Forelimb muscle (tissue), 1 donor: ENCODE measurements around the gene VGF. TPM values are rescaled to one million over a fixed set of nuclear protein-coding genes. Genes with fewer than 3 reads are reported as not detected.

Experiments
- DNase-seq: peaks from one replicate; pipeline ENCODE4 v3.0.0-alpha.2; 2013; ENCODE audit warnings: low read depth
- polyA plus RNA-seq: library from polyadenylated mRNA; unstranded; fragments of 120-200 nt; gene quantifications from one replicate; pipeline ENCODE4 v1.2.1, GENCODE V29; 2013; ENCODE audit not compliant: insufficient read length

The VGF gene
- polyA plus RNA-seq, 1 donor, result not detected

DNA sequence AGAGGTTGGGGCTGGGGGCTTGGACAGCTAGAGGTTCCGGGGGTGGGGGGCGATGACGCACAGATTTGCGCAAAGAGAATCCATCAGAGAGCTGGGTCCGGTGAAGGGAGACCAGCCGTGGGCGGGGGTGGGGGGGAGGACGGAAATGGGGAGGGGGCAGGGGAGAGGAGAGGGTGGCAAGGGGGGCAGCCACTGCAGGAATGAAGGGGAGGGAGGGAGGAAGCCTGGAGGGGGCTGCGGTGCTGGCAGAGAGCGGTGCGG is 1.2 kb upstream of the VGF start:
- DNase-seq, result no peak

DNA sequence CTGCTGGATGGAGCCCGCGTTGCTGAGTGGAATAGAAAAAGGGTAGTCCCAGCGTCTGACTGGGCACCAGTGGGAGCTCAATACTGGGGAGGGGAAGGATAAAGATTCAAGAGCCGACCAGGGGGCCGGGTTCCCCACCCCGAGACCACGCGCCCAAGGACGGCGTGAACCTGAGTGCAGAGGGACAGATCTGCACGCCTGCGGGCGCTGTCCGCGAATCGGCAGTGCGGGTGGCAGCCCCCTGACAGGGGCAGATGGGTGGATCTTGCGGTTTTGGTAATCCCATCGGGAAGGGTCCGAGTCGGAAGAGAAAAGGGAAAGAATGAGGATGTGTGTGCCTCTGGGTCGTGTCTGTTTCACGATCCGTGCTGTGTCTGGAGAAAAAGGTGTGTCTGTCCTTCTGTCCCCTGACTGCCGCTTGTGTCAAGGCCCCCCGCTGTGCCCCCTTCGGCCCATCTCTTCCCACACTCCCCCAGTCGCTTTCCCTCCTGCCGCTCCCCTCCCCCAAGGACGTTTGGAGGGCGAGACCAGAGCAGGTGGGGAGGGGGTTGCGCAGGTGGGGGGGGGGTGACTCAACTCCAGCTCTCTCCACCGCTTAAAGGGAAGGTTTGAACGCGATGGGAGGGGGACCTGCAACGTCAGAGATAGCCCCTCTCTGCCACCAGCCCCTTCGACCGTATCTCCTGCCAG is 734 bp upstream of the VGF start:
- no peak for DNase-seq

DNA sequence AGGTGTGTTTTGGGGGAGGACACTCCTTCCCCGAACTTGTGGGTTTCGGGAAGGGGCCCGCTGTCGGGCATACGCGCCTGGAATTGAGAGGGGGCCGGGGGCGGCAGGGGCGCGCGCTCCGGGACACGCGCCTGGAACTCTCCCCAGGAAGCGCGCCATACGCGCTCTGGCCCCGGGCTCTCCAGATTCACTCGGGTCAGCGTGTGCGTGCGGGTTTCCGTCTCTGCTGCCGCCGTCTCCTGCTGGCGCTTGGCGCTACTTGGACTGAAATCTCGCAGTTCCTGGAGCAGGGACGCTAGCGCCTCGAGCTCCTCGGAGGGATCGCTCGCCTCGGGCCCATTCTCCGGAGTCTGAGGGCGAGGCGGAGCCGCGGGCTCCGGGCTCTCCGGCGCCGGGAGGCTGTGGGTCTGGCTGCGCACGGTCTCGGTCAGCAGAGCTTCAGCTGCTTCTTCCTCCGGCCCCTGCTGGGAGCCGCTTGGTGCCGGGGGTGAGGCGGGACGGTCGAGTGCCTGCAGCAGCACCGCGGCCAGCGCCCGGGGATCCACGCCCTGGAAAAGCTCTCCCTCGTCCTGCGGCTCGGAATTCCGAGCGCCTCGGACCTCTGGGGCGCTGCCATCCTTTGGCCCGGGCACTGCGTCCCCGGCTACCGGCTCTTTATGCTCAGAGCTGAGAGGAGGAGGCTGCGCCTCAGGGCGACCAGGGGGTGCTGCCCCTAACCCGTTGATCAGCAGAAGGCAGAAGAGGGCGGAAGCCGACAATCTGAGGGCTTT is 1.1 kb downstream of the VGF start:
- DNase-seq, result no peak

DNA sequence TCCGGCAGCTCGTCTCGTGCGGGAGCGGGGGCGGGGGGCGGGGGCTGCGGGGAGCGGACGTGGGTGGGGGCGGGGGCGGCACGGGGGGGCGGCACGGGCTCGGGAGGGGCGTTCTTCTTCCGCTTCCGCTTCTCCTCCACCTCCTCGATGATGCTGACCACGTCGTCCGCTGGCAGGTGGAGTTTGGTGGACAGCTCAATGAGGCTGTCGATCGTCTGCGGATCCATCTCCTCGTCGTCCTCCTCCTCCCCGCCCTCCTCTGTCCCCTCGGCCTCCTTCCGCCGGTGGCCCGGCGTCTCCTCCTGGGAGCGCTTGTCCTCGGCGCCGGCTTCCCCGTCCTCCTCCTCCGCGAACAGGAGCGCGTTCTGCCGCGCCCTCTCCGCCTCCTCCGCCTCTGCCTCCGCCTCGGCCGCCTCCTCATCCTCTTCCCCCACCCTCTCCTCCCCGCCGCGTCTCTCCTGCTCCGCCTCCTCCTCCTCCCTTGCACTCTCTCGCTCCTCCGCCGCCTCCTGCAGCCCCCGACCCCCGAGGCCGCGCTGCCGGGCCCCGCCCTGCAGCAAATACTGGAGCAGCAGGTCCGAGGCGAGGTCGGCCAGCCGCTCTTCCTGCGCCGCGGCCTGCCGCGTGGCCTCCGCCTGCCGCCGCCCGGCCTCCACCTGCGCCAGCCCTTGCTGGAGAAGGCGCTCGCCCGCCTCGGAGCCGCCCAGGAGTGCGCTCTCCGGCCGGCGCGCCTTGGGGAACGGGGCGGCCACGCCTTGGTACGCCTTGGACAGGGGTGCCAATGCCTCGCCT is 1.9 kb downstream of the VGF start:
- DNase-seq, result no peak

DNA sequence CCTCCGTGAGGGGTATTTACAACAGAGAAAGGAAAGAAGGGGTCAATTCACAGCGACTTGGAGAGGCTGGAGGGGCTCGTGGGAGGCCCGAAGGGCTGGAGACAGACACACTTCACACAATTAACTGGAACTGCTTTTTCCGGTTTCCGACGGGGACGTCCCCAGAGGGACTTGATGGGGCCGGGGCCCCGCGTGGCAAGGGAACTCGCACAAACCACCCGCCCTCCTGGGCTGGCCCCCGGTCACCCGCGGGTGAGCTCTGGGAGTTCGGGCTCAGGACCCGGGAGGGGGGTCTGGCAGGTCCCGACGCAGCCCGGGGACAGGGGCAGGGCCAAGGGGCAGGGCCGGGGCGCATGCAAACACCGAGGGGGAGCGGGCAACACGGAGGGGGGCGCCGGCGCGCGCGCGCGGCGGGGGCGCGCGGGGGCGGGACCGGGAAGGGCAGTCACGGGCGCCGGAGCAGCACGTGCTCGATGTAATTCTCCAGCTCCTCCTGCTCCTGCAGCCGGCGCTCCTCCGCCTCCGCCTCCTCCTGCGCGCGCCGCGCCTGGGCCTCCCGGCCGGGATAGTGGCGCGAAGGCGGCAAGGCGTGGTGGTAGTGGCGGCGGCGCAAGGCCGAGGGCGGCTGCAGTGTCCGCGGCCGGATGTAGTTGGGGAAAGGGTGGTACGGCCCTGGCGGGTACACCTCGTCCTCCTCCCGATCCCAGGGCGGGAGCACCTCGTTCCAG is 2.7 kb downstream of the VGF start:
- no peak for DNase-seq

DNA sequence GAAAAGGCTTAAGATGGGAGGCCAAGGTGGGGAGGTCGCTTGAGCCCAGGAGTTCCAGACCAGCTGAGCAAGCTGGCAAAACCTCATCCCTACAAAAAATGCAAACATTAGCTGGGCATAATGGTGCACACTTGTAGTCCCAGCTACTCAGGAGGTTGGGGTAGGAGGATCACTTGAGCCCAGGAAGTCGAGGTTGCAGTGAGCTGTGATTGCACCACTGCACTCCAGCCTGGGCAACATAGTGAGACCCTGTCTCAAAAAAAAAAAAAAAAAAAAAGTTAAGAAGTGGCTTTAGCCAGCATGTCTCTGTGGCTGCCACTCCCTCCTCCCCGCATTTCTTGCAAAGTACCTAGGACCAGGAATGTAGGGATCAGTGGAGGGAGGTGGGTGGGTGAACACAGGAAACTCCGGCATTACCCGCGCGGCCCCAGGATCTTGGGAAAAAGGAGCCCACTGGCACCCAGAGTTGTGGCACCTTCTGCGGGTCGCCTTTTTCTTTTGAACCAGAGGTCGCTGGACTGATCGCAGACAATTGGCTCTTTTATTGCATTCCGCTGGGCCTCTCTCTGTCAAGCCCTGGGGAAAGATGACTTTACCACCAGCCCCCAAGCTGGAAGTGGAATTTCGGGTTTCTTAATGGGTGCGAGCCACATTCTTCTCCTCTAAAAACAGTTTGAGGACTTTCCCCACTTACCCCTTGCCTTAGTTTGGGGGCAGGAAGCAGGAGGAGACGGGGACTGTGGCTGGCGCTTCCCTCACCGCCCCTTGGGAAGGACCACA is 3.5 kb downstream of the VGF start:
- no peak for DNase-seq

DNA sequence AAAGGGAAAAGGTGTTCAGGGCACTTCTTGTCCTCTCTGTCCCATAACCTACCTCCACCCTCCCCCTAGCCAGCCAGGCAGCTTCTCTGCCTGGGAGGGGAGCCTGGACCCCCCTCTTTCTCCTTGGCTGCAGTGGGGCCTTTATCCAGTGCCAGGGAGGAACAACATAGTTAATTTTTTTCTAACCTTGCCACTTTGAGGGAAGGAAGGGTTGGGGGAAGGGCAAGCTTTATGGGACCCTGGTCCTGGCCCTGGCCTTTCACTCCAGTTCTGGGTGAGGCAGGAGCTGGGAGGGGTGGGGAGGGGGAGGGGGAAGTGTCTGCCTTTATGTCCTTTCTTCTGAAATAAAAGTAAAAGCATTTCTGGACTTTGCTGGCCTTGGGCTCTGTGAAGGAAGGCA is 4.5 kb downstream of the VGF start:
- DNase-seq, result no peak

DNA sequence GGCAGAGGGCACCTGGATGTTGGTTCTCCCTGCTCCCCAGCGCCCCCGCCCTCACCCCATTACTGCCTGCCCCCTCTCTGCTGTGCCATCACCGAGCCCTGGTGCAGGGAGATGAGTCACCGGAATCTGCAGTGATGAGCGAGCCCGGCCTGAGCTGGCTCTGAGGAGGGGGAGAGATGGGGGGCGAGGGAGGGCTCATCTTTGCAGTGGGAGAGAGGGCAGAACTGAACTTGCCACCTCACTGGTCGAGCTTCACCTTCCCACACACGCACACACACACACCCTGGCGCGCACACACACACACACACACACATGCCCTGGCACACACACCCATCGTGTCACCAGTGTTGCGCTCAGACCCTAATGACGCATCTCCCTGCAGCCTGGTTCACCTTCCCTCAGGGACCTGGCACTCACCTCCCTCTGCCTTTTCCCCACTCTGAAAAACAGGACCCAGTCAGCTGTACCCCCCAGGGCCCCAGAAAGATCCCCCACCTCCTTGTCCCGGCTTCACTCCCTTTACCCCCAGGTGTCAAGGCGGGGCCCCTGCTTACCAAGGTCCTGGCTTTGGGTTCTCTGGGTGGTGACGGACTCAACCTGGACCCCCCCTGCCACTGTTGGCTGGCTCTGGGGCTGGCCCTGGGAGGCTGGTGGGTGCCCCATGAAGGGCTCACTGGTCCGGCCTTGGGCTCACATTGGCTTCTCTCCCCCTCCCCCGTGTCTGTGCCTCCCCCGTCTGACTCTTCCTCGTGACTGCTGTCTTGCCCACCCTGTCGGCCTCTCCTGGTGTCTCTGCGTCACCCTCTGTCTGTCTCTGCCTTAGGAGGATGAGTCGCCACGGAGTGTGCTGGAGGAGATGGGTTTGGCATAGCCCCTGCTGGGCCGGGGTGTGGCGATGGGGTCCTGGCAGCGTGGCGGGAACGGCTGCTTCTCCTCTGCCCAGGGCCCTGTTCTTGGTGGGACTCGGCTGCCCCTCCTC is 5.4 kb downstream of the VGF start:
- no peak for DNase-seq

DNA sequence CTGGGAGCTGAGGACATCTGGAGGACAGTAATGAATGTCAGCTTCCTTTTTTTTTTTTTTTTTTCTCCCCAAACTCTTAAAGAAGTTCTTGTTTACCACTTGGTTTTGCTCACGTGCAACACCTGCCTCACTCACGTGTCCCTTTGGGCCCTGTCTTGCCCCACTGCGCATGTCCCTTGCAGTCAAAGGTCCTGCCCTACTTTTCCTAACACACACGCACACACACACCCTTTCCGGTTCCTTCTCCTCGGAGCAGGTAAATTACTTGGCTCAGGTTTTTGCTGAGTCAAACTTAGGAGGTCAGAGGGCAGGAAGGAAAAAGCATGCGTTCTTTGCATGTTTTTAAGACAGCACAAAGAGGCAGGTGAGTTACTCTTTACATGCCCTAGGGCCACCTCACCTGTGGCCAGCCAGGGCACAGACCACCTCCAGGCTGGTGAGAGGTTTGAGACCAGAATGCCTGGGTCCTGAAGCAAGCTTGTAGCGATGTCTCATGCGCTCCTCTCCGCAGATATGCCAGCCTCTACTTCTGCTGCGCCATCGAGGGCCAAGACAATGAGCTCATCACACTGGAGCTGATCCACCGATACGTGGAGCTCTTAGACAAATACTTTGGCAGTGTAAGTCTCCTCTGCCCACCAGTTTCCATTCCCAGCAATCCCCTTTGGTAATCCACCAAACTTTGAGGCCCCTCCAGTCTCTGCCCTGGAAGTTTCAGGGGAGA is 8.3 kb downstream of the VGF start:
- DNase-seq, result no peak

DNA sequence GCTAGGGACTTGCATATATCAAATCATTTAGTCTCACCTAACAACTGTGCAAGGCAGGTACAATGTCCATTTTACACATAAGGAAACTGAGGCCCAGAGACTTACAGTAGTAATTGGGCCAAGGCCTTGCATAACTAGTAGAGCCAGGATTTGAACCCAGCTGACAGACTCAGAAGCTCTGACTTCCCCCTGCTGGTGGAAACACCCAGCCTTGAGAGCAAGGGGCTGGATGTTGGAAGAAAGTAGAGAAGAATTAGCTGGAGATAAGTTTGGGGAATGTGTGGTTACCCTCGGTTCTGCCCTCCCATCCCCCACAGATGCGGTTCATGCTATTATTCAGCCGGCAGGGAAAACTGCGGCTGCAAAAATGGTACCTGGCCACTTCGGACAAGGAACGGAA is 9.1 kb downstream of the VGF start:
- DNase-seq, result no peak

DNA sequence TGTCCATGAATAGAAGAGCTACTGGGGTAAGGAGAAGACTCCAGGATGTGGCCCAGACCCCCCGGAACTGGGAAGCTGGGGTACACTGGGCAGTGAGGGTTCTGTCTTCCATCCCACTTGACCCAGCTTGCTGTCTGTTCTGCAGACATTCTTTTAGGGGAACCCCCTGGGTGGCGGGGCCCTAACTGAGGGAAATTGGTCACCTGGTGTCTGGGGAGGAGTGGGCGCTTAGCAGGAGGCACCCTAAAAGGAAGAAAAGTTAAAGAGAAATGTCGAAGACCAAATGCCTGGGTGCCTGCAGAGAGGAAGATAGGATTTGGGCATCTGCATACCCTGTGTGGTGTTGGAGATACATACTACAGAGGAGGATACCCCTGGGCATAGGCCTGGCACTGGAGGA is 10.1 kb downstream of the VGF start:
- DNase-seq, result no peak

DNA sequence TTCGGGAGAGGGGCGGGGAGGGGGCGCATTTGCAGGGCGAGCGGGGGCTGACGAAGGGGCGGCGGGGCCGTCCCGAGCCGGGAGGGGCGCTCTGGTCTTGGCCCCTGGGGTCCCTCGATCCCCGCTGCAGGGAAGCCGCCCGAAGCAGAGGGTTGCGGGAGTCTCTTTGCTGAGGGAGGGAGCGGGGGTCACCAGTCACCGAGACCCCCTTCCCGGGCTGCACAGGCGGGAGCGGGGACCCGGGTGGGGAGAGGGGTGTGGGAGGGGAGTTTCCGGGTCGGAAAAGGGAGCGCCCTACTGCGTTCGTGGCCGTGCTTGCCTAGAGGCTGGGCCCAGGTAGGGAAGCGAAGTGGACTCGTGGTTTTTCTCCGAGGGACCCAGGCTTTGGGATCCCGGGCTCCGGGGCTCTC is 10.7 kb downstream of the VGF start:
- no peak for DNase-seq

DNA sequence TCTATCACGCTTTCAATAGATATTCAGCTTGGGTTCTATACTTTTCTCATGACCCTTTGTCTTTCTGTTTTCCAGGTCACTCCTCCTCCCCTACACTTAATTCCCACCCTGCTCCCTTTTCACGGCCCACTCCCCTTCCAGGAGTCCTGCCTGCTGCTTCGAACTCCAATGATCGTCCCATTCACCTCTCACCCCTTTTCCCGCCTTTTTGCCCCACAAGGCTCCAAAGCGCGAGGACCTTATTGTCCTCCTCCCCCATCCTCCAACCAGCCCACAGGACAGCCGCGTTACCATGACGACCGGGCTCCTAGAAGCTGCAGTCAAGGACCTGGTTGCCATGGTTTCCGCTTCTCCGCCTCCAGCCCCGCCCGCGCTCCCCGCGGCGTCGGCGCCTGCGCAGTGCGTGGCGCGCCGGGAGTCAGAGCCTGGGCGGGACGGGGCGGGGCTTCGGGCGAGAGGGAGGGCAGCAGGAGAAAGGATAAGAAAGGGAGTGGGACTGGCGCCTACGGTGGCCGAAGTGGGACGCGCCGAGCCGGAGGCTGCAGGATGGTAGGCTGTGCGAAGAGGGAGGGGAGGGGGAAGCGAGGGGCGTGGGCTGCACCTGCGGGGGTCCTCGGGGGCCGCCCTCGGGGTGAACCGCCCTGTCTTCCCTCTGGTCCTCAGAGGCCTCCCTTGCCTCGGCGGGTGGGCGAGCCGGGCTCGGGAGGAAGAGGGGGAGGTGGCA is 11.2 kb downstream of the VGF start, which contains the start of gene AP1S1:
Gene AP1S1 (plus strand): TSS at position 508 of the 724 bp plus-strand sequence. CDS start 39 bp downstream, at position 547.
- peak; percentile 67 for DNase-seq

DNA sequence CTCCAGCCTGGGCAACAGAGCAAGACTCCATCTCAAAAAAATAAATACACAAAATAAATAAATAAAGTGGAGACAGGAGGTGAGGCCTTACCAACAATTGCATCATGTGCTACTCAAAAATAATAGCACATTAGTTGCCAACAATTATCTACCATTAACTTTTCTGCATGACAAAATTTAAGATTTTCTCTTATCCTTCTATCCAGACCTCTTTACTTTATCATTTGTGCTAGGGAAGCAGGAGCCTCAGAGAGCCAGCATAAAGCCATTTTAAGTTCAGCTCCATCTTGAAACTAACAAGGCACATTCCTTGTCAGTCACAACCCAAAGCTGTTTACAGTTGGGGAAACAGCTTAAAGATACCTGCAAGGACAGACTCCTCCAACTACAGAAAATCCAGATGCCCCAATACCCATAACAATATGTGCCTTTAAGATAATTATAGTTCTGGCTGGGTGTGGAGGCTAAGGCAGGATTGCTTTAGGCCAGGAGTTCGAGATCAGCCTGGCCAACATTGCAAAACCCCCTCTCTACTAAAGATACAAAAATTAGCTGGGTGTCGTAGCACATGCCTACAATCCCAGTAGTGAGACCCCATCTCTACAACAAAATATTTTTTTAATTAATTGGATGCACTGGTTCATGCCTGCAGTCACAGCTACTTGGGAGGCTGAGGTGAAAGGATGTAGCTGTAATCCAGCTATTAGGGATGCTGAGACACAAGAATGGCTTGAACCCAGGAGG is 13.3 kb downstream of the VGF start:
- DNase-seq, result no peak

DNA sequence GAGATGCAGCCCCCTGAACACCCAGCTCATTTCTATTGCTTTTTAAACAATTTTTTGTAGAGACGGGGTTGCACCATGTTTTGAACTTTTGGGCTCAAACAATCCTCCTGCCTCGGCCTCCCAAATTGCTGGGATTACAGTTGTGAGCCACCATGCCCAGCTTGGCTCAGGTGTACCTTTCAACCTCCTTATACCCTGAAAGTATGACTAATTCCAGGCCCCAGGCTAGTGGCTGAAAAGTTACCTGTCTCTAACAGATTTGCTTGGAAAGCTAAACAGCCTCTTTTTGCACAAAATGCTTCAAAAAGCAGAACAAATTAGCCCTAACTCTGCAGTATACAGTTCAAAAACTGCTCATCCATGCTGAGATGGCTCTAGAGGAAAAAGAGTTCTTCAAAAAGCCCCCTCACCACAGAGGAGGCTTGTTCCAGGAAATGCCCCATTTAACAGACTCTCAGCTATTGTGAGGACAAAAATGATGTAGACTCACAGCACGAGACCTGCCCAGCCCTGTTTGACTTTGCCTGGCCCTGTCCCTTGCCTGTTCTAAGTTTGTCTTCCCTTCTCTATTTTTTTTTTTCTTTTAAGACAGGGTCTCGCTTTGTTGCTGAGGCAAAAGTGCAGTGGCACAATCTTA is 24.5 kb downstream of the VGF start:
- DNase-seq, result no peak

DNA sequence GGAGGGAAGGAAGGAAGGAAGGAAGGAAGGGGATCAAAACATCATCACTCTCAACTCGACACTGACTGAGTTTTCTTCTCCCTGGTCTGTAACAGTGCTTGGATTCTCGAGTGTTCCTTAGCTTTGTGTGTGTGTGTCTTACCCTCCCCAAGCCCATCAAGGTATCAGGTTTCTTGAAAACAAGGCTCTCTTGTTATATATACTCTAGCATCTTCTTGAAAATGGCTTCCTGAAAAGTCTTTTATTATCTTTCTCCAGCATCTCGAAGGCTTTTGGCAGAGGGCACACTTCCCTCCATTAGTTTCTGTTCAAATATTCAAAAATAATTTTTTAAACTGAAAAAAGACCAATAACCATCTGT is 25.1 kb downstream of the VGF start:
- no peak for DNase-seq

DNA sequence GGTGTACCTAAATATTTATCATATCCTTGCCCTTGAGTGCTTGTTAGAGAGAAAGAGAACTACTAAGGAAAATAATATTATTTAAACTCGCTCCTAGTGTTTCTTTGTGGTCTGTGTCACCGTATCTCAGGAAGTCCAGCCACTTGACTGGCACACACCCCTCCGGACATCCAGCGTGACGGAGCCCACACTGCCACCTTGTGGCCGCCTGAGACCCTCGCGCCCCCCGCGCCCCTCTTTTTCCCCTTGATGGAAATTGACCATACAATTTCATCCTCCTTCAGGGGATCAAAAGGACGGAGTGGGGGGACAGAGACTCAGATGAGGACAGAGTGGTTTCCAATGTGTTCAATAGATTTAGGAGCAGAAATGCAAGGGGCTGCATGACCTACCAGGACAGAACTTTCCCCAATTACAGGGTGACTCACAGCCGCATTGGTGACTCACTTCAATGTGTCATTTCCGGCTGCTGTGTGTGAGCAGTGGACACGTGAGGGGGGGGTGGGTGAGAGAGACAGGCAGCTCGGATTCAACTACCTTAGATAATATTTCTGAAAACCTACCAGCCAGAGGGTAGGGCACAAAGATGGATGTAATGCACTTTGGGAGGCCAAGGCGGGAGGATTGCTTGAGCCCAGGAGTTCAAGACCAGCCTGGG is 27.0 kb downstream of the VGF start:
- no peak for DNase-seq
